Measurements from ENCODE around the gene ELAC1.
A peak's percentile ranks its signal among the peaks of the same experiment; 100 is the strongest.

The ELAC1 gene

DNA sequence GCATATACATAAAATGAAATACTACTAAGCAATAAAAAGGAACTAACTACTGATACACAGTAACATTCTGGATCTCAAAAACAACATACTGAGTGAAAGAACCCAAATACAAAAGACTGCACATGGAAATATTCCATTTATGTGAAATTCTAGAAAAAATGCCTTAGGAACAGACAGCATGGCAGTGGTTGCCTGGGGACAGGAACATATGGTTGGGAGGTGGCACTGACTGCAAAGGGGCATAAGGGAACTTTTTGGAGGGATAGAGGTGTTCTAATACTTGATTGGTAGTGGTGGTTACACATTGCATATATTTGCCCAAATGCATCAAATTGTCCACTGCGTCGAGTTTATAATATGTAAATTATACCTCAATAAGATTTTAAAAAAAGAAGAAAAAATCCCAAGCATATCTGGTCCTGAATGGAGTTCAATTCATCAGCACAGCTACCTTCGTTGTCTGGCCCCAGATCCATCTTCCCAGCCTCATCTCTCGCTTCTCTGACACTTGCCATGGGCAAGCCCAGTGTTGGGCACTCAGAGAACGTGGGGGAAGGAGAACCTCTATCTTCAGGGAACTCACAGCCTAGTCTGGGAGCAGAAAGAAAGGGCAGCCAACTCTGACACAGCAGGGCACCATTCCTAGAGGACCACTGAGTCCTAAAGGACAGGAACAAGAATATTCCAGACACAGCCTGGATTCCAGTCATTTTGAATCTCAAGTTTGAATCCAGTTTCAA, 53.6 kb downstream of the ELAC1 start:
- DNase-seq, result no peak

DNA sequence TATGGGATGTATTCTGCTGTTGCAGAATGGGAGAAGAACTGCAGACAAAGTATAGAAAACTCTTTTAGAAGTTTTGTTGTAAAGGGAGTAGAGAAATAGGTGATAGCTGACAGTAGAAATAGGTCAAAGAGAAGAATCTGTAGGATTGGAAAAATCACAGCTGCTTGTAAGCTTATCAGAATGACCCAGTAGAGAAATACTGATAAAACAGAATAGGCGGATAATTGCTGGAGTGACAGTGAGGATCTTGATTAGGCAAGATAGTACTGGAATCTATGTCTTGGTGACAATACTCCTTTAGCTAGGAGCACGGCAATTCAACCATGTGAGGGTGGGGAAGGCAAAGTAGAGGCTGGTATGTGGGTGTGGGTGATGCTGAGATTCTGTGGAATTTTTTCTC, 57.7 kb downstream of the ELAC1 start:
- DNase-seq, result no peak

DNA sequence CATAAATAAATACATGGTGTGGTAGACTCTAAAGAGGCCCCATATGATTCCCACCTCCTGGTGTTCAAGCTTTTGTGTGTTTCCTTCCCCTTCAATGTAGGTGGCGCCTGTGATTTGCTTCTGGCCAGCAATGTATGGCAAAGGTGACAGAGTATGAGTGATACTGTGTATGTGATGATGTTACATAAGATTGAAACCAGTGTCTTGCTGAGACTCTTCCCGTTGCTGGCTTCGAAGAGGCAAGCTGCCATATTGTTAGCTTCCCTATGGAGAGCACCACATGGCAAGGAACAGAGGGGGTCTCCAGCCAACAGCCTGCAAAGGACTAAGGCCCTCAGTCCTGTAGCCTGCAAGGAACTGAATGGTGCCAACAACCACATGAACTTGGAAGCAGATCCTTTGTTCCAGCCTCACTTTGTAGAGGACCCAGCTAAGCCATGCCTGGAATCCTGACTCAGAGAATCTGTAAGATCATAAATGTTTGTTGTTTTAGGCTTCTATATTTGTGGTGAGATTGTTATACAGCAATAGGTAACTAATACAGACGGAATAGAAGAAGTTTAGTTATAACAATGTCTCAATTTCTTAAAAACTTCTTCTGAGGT, 60.5 kb downstream of the ELAC1 start:
- no peak for DNase-seq

DNA sequence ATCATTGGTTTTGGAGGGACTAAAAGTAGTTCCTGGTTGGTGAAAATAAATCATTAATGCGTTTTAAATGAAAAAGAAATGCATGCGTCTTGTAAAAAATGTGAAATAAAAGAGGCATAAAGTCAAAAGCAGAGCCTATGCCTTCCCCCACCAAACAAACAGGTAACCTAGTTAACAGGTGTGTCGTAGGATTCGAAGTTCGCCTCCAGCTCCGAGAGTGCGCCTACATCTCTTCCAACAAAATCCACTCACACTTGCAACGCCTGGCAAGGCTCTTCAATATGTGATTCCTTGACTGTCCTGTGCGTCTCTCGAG, 61.5 kb downstream of the ELAC1 start:
- no peak for DNase-seq

DNA sequence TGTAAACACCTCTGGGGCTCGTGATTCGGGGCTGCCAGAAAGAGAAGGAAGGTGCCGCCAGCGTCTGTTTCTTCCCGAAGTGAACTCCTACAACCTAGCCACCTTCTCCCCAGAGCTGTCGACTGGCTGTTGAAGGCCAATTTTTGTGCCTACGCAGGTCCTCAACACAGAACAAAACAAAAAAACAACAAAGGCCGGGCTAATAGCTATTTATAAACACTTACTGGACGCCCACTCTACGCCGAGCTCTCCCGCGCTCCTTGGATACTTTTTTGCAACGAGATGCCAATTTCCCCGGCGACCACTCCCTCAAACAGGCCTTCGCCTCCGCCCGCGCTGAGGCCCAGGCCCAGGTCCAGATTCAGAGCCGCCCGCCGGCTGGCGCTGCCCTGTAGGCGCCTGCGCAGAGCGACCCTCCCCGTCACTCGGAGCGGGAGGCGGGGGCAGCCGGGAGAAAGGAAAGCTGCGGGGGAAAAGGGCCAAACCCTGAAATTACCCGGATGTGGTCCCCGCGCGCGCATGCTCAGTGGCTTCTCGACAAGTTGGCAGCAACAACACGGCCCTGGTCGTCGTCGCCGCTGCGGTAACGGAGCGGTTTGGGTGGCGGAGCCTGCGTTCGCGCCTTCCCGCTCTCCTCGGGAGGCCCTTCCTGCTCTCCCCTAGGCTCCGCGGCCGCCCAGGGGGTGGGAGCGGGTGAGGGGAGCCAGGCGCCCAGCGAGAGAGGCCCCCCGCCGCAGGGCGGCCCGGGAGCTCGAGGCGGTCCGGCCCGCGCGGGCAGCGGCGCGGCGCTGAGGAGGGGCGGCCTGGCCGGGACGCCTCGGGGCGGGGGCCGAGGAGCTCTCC, 62.1 kb downstream of the ELAC1 start, which contains the start of gene SMAD4:
SMAD4 (plus strand) TSS at position 520 of the 843 bp plus-strand sequence. CDS start 16,834 bp downstream, outside the sequence.
- peak; percentile 99 for DNase-seq

DNA sequence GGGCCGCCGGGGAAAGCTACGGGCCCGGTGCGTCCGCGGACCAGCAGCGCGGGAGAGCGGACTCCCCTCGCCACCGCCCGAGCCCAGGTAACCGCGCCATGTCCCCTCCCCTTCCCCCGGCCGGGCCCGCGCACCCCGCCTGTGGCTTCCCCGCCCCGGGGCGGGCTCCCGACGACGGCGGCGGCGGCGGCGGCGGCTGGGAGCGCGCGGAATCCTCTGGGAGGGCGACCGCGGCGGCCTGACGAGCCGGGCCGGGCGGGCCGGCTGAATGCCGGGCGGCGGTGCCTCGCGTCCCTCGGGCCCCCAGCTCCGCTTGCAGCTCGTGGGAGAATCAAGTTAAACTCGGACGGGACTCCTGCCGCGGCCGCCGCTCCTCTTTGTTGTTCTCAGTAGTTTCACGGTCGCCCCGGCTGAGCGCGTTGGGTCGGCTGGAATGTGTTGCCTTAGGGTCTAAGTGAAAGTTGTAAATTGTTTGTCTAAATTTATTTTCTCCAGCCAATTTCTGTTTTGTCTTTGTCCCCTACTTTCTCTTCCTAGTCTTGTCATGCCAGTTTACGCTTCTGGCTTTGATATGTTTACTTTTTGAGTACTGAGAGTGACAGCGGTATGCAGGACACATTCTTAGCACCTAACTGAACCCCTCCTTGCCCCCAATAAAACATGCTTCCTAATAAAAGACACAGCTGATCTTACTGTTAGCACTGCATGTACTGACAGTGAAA, 62.9 kb downstream of the ELAC1 start:
- peak; percentile 84 for DNase-seq

DNA sequence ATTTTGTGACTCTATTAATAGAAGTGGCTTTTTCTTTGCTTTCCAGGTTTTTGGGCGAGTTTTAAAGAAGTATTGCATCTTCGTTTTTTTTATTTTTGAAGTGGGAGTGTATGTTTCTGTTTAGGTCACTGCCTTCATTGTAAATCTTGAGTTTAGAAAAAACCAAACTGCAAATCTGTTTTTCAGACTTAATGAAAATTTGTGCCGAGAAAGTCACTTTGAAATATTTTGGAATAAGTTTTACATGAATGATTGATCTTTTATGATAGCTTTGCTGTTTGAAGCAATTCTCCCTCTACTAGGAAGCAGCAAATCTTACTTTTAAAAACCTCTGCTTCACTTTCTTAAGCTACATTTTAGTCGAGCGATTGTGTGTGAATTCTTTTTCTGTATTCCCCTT, 64.4 kb downstream of the ELAC1 start:
- DNase-seq, result no peak

DNA sequence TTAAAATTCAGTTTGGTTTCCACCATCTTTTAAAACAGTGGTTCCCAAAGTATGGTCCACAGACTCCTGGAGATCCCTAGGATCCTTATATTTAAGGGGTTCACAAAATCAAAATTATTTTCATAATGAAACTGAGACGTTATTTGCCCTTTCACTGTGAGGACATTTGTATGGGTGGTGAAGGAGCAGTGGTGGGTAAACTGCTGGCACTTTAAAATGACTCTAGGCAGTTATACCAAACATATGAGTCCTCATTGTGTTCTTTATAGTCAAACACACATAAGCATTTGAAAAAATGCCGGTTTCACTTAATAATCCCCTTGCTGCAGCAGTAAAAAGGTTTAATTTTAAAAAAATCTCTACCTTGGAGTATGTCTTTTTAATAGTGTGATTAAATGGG, 69.4 kb downstream of the ELAC1 start:
- no peak for DNase-seq
